ENCODE data around the gene MAPK8. TPM values are rescaled to one million over a fixed set of nuclear protein-coding genes. Genes with fewer than 3 reads are reported as not detected.
A peak's percentile ranks its signal among the peaks of the same experiment; 100 is the strongest.

MAPK8 gene
- total RNA-seq, 6 experiments from 2014 or later = 56.3 to 96.6 (median 74.8) TPM

DNA sequence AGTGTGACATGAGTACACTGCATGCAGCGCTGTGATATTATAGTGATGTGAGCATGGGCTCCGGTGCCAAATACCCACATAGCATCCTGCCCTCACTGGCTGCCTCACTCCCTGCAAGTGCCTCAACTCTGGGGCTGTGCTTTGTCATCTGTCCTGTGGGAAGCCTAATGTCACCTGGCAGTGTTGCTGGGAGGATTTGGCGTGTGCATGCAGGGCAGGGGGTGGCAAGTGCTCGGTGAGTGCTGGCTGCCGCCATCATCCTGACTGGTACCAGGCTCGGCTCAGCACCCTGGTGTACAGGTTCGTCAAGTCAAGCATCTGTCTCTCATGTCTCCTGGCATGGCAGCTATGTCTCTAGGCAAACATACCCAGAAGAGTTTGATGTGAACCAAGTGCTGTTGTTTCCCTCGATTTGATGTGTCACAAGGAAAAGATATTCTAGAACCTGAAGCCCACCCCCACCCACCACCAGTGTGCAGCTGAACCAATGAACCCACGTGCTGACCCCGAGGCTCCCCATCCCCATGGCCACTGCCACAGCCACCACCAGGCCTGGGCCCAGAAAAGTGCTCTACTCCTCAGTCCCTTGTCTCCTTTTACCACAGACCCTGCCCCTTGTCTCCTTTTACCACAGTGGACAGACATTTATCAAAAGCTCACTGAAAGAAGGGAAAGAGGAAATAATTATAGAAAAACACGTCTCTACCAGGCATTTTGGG is 135.8 kb downstream of the MAPK8 start:
- no peak overlapping the region; the same call in 1 of the 2 replicates for H3K4me3 Mint-ChIP-seq

DNA sequence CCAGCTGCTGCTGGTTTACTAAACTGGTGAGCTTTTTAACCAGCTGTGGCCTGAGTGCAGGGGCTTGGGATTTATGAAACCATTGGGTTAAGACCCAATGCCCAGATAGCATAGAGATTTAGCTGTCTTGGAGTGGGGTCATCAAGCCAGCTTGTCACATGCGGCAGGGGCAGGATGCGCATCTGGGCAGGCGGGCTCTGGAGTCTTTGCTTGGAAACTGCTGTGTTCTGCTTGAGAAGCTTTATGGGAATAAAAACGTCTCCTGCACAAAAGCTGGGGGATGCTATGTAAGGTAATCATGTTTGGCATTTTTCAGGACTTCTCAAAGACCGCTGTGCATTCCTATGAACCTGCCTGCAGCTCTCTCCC is 136.3 kb downstream of the MAPK8 start:
- Mint-ChIP-seq H3K27me3 (ENCODE audit: insufficient read depth) (peaks cover 24% of the 10 kb centered on the region), H3K27ac (peak overlapping the region; percentile 52), H3K9me3 (peaks cover 3% of the 10 kb centered on the region; the same call in 1 of the 2 replicates), H3K4me1 (ENCODE audit: low read depth) (peaks cover 42% of the 10 kb centered on the region), H3K4me3 (no peak overlapping the region; the same call in 1 of the 2 replicates), H3K36me3 (ENCODE audit: low read depth) (peaks cover 55% of the 10 kb centered on the region)
- TF ChIP-seq, protein P1, sequence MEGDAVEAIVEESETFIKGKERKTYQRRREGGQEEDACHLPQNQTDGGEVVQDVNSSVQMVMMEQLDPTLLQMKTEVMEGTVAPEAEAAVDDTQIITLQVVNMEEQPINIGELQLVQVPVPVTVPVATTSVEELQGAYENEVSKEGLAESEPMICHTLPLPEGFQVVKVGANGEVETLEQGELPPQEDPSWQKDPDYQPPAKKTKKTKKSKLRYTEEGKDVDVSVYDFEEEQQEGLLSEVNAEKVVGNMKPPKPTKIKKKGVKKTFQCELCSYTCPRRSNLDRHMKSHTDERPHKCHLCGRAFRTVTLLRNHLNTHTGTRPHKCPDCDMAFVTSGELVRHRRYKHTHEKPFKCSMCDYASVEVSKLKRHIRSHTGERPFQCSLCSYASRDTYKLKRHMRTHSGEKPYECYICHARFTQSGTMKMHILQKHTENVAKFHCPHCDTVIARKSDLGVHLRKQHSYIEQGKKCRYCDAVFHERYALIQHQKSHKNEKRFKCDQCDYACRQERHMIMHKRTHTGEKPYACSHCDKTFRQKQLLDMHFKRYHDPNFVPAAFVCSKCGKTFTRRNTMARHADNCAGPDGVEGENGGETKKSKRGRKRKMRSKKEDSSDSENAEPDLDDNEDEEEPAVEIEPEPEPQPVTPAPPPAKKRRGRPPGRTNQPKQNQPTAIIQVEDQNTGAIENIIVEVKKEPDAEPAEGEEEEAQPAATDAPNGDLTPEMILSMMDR (IDR thresholded peaks at IDR 0.05) = no peak
- no peak for DNase-seq

More for the DNA sequence above, 135.8 kb downstream of the MAPK8 start:
- DNase-seq = no peak
- Mint-ChIP-seq H3K27me3 (ENCODE audit: insufficient read depth) (peaks cover 21% of the 10 kb centered on the region), H3K36me3 (ENCODE audit: low read depth) (peaks cover 54% of the 10 kb centered on the region), H3K9me3 (no peaks in the 10 kb centered on the region), H3K4me1 (ENCODE audit: low read depth) (peaks cover 37% of the 10 kb centered on the region), H3K27ac (peak overlapping the region; percentile 52)
- TF ChIP-seq, protein P1 (IDR thresholded peaks at IDR 0.05) = no peak

DNA sequence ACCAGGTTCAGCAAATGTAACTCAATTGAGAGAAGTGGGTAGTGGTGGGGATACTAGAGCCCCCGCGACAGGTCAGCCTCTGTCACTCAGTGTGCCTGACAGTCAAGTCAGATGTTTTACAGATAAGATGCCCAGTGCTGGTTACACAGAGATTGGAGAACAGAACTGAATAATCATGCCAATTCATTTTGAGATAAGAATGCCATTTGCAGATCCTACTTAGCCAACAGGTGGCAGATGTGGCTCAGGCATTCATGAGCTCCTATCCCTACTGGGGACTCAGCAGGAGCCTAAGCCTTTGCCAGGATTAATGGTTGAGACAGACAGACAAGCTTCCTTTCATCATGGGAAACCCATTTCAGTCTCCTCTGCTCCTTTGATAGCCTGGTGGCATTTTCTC is 137.8 kb downstream of the MAPK8 start:
- peak overlapping the region; percentile 51 for H3K27ac Mint-ChIP-seq
- H3K4me1 Mint-ChIP-seq (ENCODE audit: low read depth) = peaks cover 57% of the 10 kb centered on the region
- H3K9me3 Mint-ChIP-seq = peaks cover 4% of the 10 kb centered on the region; the same call in 1 of the 2 replicates
- peaks cover 32% of the 10 kb centered on the region for H3K27me3 Mint-ChIP-seq (ENCODE audit: insufficient read depth)
- no peak overlapping the region for H3K4me3 Mint-ChIP-seq
- TF ChIP-seq, protein P1 (IDR thresholded peaks at IDR 0.05) = peak; percentile 53
- H3K36me3 Mint-ChIP-seq (ENCODE audit: low read depth) = peaks cover 48% of the 10 kb centered on the region
- DNase-seq = peak; percentile 49

DNA sequence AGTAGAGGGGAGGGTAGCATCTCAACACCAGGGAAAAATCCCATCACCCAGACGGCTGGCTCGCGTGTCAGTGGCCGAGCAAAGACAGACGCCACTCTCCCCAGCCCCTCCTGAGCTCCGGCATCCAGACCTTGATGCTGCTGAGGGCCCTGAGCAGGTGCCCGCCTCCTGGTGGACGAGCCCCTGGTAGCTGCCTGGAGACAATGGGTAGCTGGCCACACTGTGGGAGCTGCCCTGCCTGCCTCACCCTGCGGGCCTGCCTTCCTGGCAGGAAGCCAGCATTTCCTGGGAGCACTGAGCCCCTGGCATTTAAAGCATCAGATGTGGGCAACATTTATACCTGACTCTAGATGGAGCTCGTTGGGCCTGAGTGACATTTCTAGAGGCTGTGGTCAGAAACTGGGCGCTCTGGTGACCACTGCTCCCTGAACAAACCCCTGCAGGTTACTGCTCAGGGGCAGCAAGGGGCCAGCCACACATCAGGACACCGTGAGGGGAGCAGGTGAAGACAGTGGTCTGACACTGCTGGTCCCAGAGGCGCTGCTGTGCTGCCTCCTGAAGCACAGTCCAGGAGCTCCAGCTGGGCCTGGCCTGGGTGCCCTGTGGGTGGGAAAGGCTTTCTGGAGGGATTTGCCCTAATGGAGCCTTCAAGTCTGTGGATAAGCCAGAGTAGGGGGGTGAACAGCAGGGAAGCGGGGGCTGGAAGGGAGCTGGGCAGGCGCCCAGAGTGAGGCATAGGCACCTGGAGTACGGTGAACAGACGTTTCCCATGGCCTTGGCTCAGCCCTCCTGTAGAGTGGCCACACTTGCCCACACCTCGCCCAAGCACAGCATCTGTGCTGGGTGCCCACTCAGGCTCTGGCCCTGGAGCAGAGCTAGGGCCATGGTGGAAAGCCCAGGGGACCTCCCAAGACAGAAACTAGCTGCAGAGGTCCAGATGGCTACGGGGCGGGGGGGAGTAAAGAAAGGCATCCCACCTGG is 138.7 kb downstream of the MAPK8 start:
- H3K27me3 Mint-ChIP-seq (ENCODE audit: insufficient read depth) = peaks cover 32% of the 10 kb centered on the region
- H3K4me3 Mint-ChIP-seq = no peak overlapping the region
- H3K4me1 Mint-ChIP-seq (ENCODE audit: low read depth) = peaks cover 59% of the 10 kb centered on the region
- TF ChIP-seq, protein P1 (IDR thresholded peaks at IDR 0.05) = peak; percentile 13; the same call in 1 of the 2 replicates
- peaks cover 4% of the 10 kb centered on the region; the same call in 1 of the 2 replicates for H3K9me3 Mint-ChIP-seq
- peak; percentile 23 for DNase-seq
- H3K36me3 Mint-ChIP-seq (ENCODE audit: low read depth) = peaks cover 48% of the 10 kb centered on the region
- peak overlapping the region; percentile 51 for H3K27ac Mint-ChIP-seq

DNA sequence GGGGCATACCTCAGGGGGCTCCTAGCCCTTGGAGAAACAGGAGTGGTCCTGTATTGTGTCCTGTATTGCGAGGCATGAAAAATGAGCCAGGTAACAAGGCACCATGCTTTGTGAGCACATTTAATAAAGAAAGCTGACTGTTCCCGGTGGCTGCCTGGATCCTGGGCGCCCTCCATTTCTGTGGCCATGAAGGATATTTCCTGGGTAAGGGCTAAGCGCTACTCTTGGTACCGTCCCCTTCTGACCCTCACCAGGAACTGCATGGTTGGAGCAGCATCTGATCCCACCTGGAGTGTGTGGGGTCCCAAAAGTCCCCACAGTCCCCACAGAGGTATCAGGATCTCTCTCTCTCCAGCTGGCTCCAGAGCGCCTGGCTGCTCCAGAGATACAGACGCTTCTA is 139.5 kb downstream of the MAPK8 start:
- no peak overlapping the region for H3K4me3 Mint-ChIP-seq
- TF ChIP-seq, protein P1 (IDR thresholded peaks at IDR 0.05) = no peak
- no peak for DNase-seq
- H3K27me3 Mint-ChIP-seq (ENCODE audit: insufficient read depth) = peaks cover 32% of the 10 kb centered on the region
- peaks cover 4% of the 10 kb centered on the region; the same call in 1 of the 2 replicates for H3K9me3 Mint-ChIP-seq
- H3K4me1 Mint-ChIP-seq (ENCODE audit: low read depth) = peaks cover 59% of the 10 kb centered on the region
- H3K36me3 Mint-ChIP-seq (ENCODE audit: low read depth) = peaks cover 48% of the 10 kb centered on the region
- H3K27ac Mint-ChIP-seq = peak overlapping the region; percentile 93
